ENCODE measurements around the gene ANTKMT. TPM values are rescaled to one million over a fixed set of nuclear protein-coding genes. Genes with fewer than 3 reads are reported as not detected.
A peak's percentile ranks its signal among the peaks of the same experiment; 100 is the strongest.

Gene ANTKMT
- total RNA-seq, 2 experiments from 2014 or later: 8.1 TPM

DNA sequence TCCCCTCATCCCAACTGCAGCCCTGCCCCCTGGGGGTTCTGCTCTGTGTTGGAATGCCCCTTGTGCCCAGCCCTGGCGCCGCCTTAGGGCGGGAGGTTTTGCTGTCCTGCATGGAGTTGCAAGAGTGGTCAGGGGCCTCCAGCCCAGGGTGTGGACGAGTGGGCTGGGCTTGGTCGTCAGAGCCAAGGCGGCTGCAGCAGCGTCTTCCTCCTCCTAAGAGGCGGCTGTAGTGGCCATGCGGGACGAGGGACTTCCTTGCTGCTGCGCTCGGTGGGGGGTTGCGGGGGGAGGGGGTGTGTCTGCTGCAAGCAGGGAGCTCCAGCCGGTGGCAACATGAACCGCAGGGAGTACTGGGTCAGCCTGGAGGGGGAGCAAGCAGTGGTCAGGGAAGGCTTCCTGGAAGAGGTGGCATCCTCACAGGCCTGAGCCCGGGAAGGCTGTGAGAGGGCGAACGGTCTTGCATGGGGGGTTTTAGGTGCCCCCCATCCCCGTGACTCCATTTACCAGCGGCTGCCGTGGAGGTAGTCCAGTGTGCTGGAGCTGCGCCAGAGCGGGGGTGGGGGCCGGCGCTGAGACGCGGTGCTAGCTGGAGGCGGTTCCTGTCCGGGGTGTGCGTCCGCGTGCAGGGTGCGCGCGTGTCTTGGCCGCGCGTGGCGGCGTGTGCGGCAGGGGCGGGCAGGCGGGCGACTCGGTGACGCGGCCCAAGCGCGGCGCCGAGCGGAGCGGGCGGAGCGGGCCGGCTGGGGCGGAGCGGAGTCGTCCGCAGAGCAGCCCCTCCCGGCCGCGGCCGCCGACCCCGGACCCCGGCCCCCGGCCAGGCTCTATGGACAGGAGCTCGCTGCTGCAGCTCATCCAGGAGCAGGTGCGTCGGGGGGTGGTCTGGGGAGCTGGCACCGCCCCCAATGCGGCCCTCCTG is 45.7 kb upstream of the ANTKMT start, which contains the start of gene RHBDL1:
Gene RHBDL1, plus strand, starts transcription at position 704 of the 916 bp plus-strand sequence. Its CDS starts 120 bp downstream, at position 824.
- no peaks in the 10 kb centered on the region for H3K9me3 Mint-ChIP-seq
- intact Hi-C loops (cut with DNase I, micrococcal nuclease): no loop called here
- Histone ChIP-seq H3K27me3 (ENCODE audit: control insufficient read depth in 1 of 2, insufficient read depth in 2 of 2, low read length in 2 of 2) (peaks cover 8 to 12% of the 10 kb centered on the region in 2 experiments), H3K4me1 (ENCODE audit: insufficient read depth, low read length) (peaks cover 36% of the 10 kb centered on the region), H3K36me3 (ENCODE audit: insufficient read depth, low read length) (peaks cover 29% of the 10 kb centered on the region), H3K9me3 (ENCODE audit: control insufficient read depth in 1 of 2, insufficient read depth in 1 of 2, low read length in 2 of 2) (no peaks in the 10 kb centered on the region), H3K4me3 (ENCODE audit: low read length) (peak within 1 kb of the TSS; percentile 22), H3K27ac (ENCODE audit: low read depth in 1 of 2, low read length in 2 of 2) (no peak within 1 kb of the TSS)
- H3K4me1 Mint-ChIP-seq (ENCODE audit: low read depth): peaks cover 21% of the 10 kb centered on the region
- H3K27ac Mint-ChIP-seq: no peak within 1 kb of the TSS
- TF ChIP-seq, protein P1, sequence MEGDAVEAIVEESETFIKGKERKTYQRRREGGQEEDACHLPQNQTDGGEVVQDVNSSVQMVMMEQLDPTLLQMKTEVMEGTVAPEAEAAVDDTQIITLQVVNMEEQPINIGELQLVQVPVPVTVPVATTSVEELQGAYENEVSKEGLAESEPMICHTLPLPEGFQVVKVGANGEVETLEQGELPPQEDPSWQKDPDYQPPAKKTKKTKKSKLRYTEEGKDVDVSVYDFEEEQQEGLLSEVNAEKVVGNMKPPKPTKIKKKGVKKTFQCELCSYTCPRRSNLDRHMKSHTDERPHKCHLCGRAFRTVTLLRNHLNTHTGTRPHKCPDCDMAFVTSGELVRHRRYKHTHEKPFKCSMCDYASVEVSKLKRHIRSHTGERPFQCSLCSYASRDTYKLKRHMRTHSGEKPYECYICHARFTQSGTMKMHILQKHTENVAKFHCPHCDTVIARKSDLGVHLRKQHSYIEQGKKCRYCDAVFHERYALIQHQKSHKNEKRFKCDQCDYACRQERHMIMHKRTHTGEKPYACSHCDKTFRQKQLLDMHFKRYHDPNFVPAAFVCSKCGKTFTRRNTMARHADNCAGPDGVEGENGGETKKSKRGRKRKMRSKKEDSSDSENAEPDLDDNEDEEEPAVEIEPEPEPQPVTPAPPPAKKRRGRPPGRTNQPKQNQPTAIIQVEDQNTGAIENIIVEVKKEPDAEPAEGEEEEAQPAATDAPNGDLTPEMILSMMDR (IDR thresholded peaks at IDR 0.05): no peak
- peaks cover 9% of the 10 kb centered on the region for H3K36me3 Mint-ChIP-seq (ENCODE audit: low read depth)
- ChIA-PET POLR2A (interaction anchor here (0.8 to 1.8 kb wide), 5 partner anchors 8 to 27 kb away, joined by 3 to 8 read pairs (median 5); partner anchors contain the start of genes JMJD8, RHOT2 and WDR24), CTCF (interaction anchor here (0.5 to 0.8 kb wide), 2 partner anchors 27 to 83 kb away, joined by 3 to 4 read pairs; no protein-coding TSS in a partner anchor)
- DNase-seq (peak in 1 of 14 experiments; percentile 58), ATAC-seq (ENCODE audit: poor library complexity) (no peak)
- peak within 1 kb of the TSS; percentile 65 for H3K4me3 Mint-ChIP-seq
- no peaks in the 10 kb centered on the region for H3K27me3 Mint-ChIP-seq

- Mint-ChIP-seq H3K27me3 (no peaks in the 10 kb centered on the region), H3K9me3 (no peaks in the 10 kb centered on the region), H3K4me1 (ENCODE audit: low read depth) (peaks cover 21% of the 10 kb centered on the region), H3K27ac (no peak overlapping the region), H3K36me3 (ENCODE audit: low read depth) (peaks cover 11% of the 10 kb centered on the region), H3K4me3 (no peak overlapping the region)
- ChIA-PET CTCF (interaction anchor here (0.8 kb wide), 1 partner anchor 28 kb away, joined by 3 read pairs; no protein-coding TSS in a partner anchor), POLR2A (interaction anchor here (0.8 to 1.8 kb wide), 6 partner anchors 8 to 28 kb away, joined by 3 to 8 read pairs (median 4); partner anchors contain the start of genes JMJD8, RHOT2 and WDR24)
- TF ChIP-seq, protein P1 (IDR thresholded peaks at IDR 0.05): no peak
- H3K27me3 ChIP-seq (ENCODE audit: control insufficient read depth in 1 of 2, insufficient read depth in 2 of 2, low read length in 2 of 2): peaks cover 8 to 12% of the 10 kb centered on the region in 2 experiments
- no peak overlapping the region for H3K27ac ChIP-seq (ENCODE audit: low read depth in 1 of 2, low read length in 2 of 2)
- ATAC-seq (ENCODE audit: poor library complexity) (no peak), DNase-seq (no peak)
- H3K4me1 ChIP-seq (ENCODE audit: insufficient read depth, low read length): peaks cover 41% of the 10 kb centered on the region
- no peak overlapping the region for H3K4me3 ChIP-seq (ENCODE audit: low read length)
- H3K36me3 ChIP-seq (ENCODE audit: insufficient read depth, low read length): peaks cover 21% of the 10 kb centered on the region
- intact Hi-C loops (cut with DNase I, micrococcal nuclease): no loop called here
- H3K9me3 ChIP-seq (ENCODE audit: control insufficient read depth in 1 of 2, insufficient read depth in 1 of 2, low read length in 2 of 2): no peaks in the 10 kb centered on the region
Measured at GRCh38 chr16:675884-676564, 44.9 kb upstream of the ANTKMT start.

DNA sequence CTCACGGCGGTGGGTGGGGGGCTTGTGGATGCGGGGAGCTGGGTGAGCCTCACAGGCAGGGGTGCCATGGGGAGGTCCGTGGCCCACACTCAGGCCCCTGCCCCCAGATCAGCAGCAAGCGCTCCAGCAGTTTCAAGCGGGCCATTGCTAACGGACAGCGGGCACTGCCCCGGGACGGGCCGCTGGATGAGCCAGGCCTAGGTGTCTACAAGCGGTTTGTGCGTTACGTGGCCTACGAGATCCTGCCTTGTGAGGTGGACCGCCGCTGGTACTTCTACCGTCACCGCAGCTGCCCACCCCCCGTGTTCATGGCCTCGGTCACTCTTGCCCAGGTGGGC is 44.4 kb upstream of the ANTKMT start:
- intact Hi-C loops (cut with DNase I, micrococcal nuclease): no loop called here
- H3K27me3 ChIP-seq (ENCODE audit: control insufficient read depth in 1 of 2, insufficient read depth in 2 of 2, low read length in 2 of 2): peaks cover 8 to 12% of the 10 kb centered on the region in 2 experiments
- ATAC-seq (ENCODE audit: poor library complexity) (no peak), DNase-seq (no peak)
- Mint-ChIP-seq H3K36me3 (ENCODE audit: low read depth) (peaks cover 16% of the 10 kb centered on the region), H3K4me3 (peak overlapping the region; percentile 56), H3K27ac (peak overlapping the region; percentile 74), H3K4me1 (ENCODE audit: low read depth) (peaks cover 21% of the 10 kb centered on the region), H3K9me3 (no peaks in the 10 kb centered on the region), H3K27me3 (no peaks in the 10 kb centered on the region)
- peaks cover 17% of the 10 kb centered on the region for H3K36me3 ChIP-seq (ENCODE audit: insufficient read depth, low read length)
- CTCF ChIA-PET: interaction anchor here (0.8 kb wide), 1 partner anchor 28 kb away, joined by 3 read pairs; no protein-coding TSS in a partner anchor
- H3K4me1 ChIP-seq (ENCODE audit: insufficient read depth, low read length): peaks cover 46% of the 10 kb centered on the region
- TF ChIP-seq, protein P1 (IDR thresholded peaks at IDR 0.05): no peak
- POLR2A ChIA-PET: interaction anchor here (1.4 to 1.8 kb wide), 4 partner anchors 9 to 19 kb away, joined by 4 to 8 read pairs (median 5); partner anchors contain the start of genes RHOT2 and WDR24
- no peak overlapping the region for H3K27ac ChIP-seq (ENCODE audit: low read depth in 1 of 2, low read length in 2 of 2)
- H3K9me3 ChIP-seq (ENCODE audit: control insufficient read depth in 1 of 2, insufficient read depth in 1 of 2, low read length in 2 of 2): no peaks in the 10 kb centered on the region
- H3K4me3 ChIP-seq (ENCODE audit: low read length): no peak overlapping the region
